GM19467 (cell line): ENCODE data around the gene IL2RA.
"Not testable (repeated sequence)": the region's sequence is repeated elsewhere in the genome, so short reads cannot be mapped to it uniquely, and the experiment has no call there.

Experiments
- ATAC-seq: cut with Tn5 transposase; IDR thresholded peaks from one replicate; pipeline ENCODE4 v1.9.1; 2021; ENCODE audit warnings: mild to moderate bottlenecking, moderate library complexity; ENCODE audit not compliant: unreplicated experiment

Gene IL2RA

GRCh38 chr10:6018422-6018821, 43.7 kb downstream of the IL2RA start:
- no peak for ATAC-seq

GRCh38 chr10:6017781-6018354, 44.3 kb downstream of the IL2RA start:
- no peak for ATAC-seq

GRCh38 chr10:6014241-6014761, 47.9 kb downstream of the IL2RA start:
- ATAC-seq, result no peak

GRCh38 chr10:6013413-6014192, 48.6 kb downstream of the IL2RA start:
- ATAC-seq, result no peak

GRCh38 chr10:6012121-6012905, 49.9 kb downstream of the IL2RA start:
- ATAC-seq, result no peak

- ATAC-seq, result no peak
Observed at GRCh38 chr10:6011558-6011957, 50.6 kb downstream of the IL2RA start.

GRCh38 chr10:6010569-6010968, 51.6 kb downstream of the IL2RA start:
- ATAC-seq, result no peak

- no peak for ATAC-seq
Observed at GRCh38 chr10:6009961-6010360, 52.2 kb downstream of the IL2RA start.

- ATAC-seq, result no peak
Observed at GRCh38 chr10:6009150-6009549, 53.0 kb downstream of the IL2RA start.

GRCh38 chr10:6008497-6009142, 53.5 kb downstream of the IL2RA start:
- no peak for ATAC-seq

GRCh38 chr10:6006991-6007390, 55.2 kb downstream of the IL2RA start:
- no peak for ATAC-seq

- ATAC-seq, result no peak
Observed at GRCh38 chr10:6006546-6006945, 55.6 kb downstream of the IL2RA start.

- ATAC-seq, result no peak
Observed at GRCh38 chr10:6005856-6006395, 56.2 kb downstream of the IL2RA start.

GRCh38 chr10:6005161-6005804, 56.9 kb downstream of the IL2RA start:
- not testable (repeated sequence) for ATAC-seq

- no peak for ATAC-seq
Observed at GRCh38 chr10:6002809-6003510, 59.2 kb downstream of the IL2RA start.

- ATAC-seq, result no peak
Observed at GRCh38 chr10:5999440-6000165, 62.6 kb downstream of the IL2RA start.

- no peak for ATAC-seq
Observed at GRCh38 chr10:5996696-5997095, 65.5 kb downstream of the IL2RA start.

- ATAC-seq, result no peak
Observed at GRCh38 chr10:5992398-5992797, 69.8 kb downstream of the IL2RA start.

- no peak for ATAC-seq
Observed at GRCh38 chr10:5991708-5992107, 70.5 kb downstream of the IL2RA start.
